Measurements from ENCODE around the gene LILRB4.
"Not testable (repeated sequence)": the region's sequence is repeated elsewhere in the genome, so short reads cannot be mapped to it uniquely, and the experiment has no call there.

LILRB4 gene

GRCh38 chr19:54636081-54636480 is 26.7 kb upstream of the LILRB4 start:
- not testable (repeated sequence) for H3K27ac Mint-ChIP-seq; H3K4me1 Mint-ChIP-seq (ENCODE audit: low read depth); H3K4me3 Mint-ChIP-seq; H3K36me3 Mint-ChIP-seq (ENCODE audit: low read depth); H3K9me3 Mint-ChIP-seq; H3K27me3 Mint-ChIP-seq

DNA sequence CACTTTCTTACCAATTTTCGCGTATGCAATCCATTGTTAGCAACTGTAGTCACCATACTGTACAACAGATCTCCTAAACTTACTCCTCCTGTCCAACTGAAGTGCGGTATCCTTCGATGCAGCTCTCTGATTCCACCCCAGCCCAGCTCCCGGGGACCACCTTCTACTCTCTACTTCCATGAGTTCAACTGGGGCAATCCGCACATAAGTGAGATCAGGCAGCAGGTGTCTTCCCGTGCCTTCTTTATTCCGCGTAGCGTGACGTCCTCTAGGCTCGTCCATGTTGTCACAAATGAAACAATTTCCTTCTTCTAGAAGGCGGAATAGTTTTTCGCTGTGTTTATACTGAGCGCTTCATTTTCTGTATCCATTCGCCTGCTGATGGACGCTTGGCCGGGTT is 24.1 kb upstream of the LILRB4 start:
- H3K9me3 Mint-ChIP-seq: no peaks in the 10 kb centered on the region

GRCh38 chr19:54642953-54643352 is 19.8 kb upstream of the LILRB4 start:
- H3K9me3 Mint-ChIP-seq; H3K36me3 Mint-ChIP-seq (ENCODE audit: low read depth); H3K4me1 Mint-ChIP-seq (ENCODE audit: low read depth); H3K27me3 Mint-ChIP-seq; H3K27ac Mint-ChIP-seq; H3K4me3 Mint-ChIP-seq: not testable (repeated sequence)

More for the DNA sequence above, 24.1 kb upstream of the LILRB4 start:
- Mint-ChIP-seq H3K36me3 (ENCODE audit: low read depth) (no peaks in the 10 kb centered on the region), H3K4me1 (ENCODE audit: low read depth) (peaks cover 3% of the 10 kb centered on the region), H3K4me3 (no peak overlapping the region), H3K27ac (no peak overlapping the region), H3K27me3 (peaks cover 8% of the 10 kb centered on the region)

GRCh38 chr19:54643583-54643982 is 19.2 kb upstream of the LILRB4 start:
- H3K9me3 Mint-ChIP-seq; H3K36me3 Mint-ChIP-seq (ENCODE audit: low read depth); H3K27me3 Mint-ChIP-seq; H3K4me3 Mint-ChIP-seq; H3K27ac Mint-ChIP-seq; H3K4me1 Mint-ChIP-seq (ENCODE audit: low read depth): not testable (repeated sequence)

DNA sequence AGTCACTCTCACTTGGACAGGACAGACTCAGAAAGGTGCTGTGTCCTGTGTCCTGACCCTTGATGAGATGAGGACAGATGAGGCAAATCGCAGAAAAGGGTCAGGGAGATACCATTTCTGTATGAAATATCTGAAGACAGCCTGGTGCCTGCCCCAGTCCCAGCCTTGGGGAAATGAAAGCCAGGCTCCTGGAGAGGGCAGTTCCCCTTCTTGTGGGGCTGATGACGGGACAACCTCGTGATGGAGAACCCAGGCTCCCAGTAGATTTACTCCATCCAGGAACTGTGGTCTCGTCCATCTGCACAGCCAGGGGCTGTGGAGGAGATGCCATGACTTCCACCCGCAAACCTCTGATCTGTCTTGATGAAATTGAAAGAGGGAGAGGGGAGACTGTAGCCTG is 18.7 kb upstream of the LILRB4 start:
- no peak overlapping the region for H3K27ac Mint-ChIP-seq
- H3K36me3 Mint-ChIP-seq (ENCODE audit: low read depth): no peaks in the 10 kb centered on the region
- no peaks in the 10 kb centered on the region for H3K9me3 Mint-ChIP-seq
- peaks cover 8% of the 10 kb centered on the region for H3K27me3 Mint-ChIP-seq
- H3K4me1 Mint-ChIP-seq (ENCODE audit: low read depth): peaks cover 3% of the 10 kb centered on the region
- no peak overlapping the region for H3K4me3 Mint-ChIP-seq

DNA sequence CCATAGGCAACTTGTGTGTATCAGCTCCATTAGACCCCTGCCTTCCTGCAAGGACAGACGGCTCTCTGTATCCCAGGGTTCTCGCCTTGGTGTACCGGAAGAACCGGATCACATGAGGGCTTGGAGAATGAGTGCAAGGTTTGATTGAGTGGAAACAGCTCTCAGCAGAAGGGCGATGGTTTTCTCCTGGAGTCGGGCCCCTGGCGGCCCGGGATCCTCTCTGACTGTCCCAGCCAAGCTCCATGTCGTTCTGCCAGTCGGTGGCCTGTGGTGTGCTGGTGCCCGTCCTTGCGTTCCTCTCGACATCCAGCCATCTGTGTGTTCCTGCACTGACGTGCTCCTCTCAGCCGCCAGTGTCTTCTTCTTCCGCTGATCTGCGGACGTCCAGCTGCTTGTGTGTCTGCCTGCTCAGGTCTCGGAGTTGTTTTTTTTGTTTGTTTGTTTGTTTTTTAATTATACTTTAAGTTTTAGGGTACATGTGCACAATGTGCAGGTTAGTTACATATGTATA is 16.4 kb upstream of the LILRB4 start:
- peaks cover 3% of the 10 kb centered on the region for H3K4me1 Mint-ChIP-seq (ENCODE audit: low read depth)
- no peak overlapping the region for H3K4me3 Mint-ChIP-seq
- H3K36me3 Mint-ChIP-seq (ENCODE audit: low read depth): no peaks in the 10 kb centered on the region
- H3K9me3 Mint-ChIP-seq: no peaks in the 10 kb centered on the region
- H3K27me3 Mint-ChIP-seq: peaks cover 4% of the 10 kb centered on the region
- H3K27ac Mint-ChIP-seq: no peak overlapping the region

DNA sequence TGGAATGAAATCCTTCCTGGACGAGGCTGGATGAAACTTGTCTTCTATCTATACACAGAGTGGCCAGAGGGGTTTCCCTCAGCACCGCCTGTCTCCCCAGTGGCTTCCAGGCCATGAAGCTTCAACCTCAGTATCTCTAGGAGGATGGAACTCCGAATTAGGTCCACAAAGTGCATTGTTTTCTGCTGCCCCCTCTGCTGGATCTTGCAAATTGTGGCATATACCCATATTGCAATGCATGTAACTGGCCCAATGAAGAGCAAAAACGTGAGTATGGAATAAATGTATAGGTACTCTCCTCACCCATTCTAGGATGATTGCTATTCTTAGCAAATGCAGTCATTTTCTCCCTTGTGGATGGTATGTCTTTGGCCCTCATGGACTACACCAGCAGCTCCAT is 14.7 kb upstream of the LILRB4 start:
- Mint-ChIP-seq H3K27ac (no peak overlapping the region), H3K4me3 (no peak overlapping the region), H3K27me3 (no peaks in the 10 kb centered on the region), H3K9me3 (no peaks in the 10 kb centered on the region), H3K36me3 (ENCODE audit: low read depth) (no peaks in the 10 kb centered on the region), H3K4me1 (ENCODE audit: low read depth) (peaks cover under 1% of the 10 kb centered on the region)

- H3K4me3 Mint-ChIP-seq: no peak overlapping the region
- H3K36me3 Mint-ChIP-seq (ENCODE audit: low read depth): no peaks in the 10 kb centered on the region
- H3K27ac Mint-ChIP-seq: no peak overlapping the region
- H3K9me3 Mint-ChIP-seq: no peaks in the 10 kb centered on the region
- peaks cover 4% of the 10 kb centered on the region for H3K27me3 Mint-ChIP-seq
- no peaks in the 10 kb centered on the region for H3K4me1 Mint-ChIP-seq (ENCODE audit: low read depth)
Observed at GRCh38 chr19:54650108-54650655, 12.6 kb upstream of the LILRB4 start.

GRCh38 chr19:54653181-54653809 is 9.5 kb upstream of the LILRB4 start:
- H3K9me3 Mint-ChIP-seq: no peaks in the 10 kb centered on the region
- H3K4me1 Mint-ChIP-seq (ENCODE audit: low read depth): no peaks in the 10 kb centered on the region
- H3K27ac Mint-ChIP-seq: no peak overlapping the region
- H3K27me3 Mint-ChIP-seq: peaks cover 7% of the 10 kb centered on the region
- no peaks in the 10 kb centered on the region for H3K36me3 Mint-ChIP-seq (ENCODE audit: low read depth)
- no peak overlapping the region for H3K4me3 Mint-ChIP-seq

DNA sequence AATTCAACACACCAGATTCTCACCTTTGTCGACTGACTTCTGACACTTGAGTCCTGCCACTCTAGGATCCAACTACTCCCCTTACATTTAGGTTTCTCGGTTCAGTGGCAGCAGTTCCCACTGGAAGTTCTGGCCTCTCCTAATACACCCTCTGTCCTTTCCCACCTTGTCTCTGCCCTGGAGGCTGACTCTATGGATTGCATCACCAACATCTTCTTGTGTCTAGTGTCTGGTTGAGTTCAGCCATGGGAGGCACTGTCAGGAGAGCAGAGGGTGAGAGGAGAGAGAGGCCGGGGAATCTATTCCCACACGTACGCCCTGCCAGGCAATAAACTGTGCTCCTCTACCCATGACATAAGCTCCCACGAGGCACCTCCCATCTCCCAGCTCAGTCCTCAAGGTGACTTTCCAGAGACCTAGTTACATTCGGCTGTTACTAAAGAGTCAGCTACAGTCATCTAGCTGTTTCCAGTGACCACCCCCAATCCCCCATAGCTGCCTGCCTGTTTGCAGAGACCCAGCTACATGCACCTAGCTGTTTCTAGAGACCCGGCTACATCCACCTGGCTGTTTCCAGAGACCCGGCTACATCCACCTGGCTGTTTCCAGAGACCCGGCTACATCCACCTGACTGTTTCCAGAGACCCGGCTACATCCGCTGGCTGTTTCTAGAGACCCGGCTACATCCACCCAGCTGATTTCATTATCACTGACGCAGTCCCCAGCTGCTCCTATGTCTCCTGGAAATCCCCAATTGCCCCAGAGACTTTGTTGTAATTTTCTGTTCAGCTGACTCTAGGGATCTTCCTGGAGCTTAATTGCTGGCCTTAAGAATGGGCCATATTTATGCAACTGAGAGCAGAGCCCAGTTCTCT is 8.1 kb upstream of the LILRB4 start:
- H3K9me3 Mint-ChIP-seq: no peaks in the 10 kb centered on the region
- no peak overlapping the region for H3K4me3 Mint-ChIP-seq
- no peak overlapping the region for H3K27ac Mint-ChIP-seq
- no peaks in the 10 kb centered on the region for H3K36me3 Mint-ChIP-seq (ENCODE audit: low read depth)
- H3K27me3 Mint-ChIP-seq: peaks cover 13% of the 10 kb centered on the region
- no peaks in the 10 kb centered on the region for H3K4me1 Mint-ChIP-seq (ENCODE audit: low read depth)

DNA sequence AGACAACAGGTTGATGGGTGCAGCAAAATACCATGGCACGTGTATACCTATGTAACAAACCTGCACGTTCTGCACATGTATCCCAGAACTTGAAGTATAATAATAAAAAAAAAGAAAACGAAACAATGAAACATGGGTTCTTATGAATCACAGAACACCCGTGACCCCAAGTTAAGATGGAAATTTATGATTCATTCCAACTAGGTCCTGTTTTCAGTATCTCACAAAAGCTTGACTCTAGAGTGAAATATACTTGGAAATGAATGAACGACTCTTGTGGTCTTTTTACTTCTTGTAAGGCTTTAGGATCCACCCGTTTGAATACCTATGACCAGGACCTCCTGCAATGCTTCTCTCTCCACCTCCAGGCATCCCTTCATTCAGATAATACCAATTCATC is 3.5 kb upstream of the LILRB4 start:
- Mint-ChIP-seq H3K9me3 (no peaks in the 10 kb centered on the region), H3K4me3 (no peak overlapping the region), H3K27ac (no peak overlapping the region), H3K27me3 (peaks cover 16% of the 10 kb centered on the region), H3K36me3 (ENCODE audit: low read depth) (no peaks in the 10 kb centered on the region), H3K4me1 (ENCODE audit: low read depth) (peaks cover 15% of the 10 kb centered on the region)

GRCh38 chr19:54660306-54660705 is 2.5 kb upstream of the LILRB4 start:
- H3K4me3 Mint-ChIP-seq: no peak overlapping the region
- no peaks in the 10 kb centered on the region for H3K9me3 Mint-ChIP-seq
- H3K27ac Mint-ChIP-seq: no peak overlapping the region
- no peaks in the 10 kb centered on the region for H3K36me3 Mint-ChIP-seq (ENCODE audit: low read depth)
- peaks cover 13% of the 10 kb centered on the region for H3K27me3 Mint-ChIP-seq
- H3K4me1 Mint-ChIP-seq (ENCODE audit: low read depth): peaks cover 15% of the 10 kb centered on the region

- H3K27me3 Mint-ChIP-seq: peaks cover 13% of the 10 kb centered on the region
- H3K27ac Mint-ChIP-seq: no peak overlapping the region
- H3K36me3 Mint-ChIP-seq (ENCODE audit: low read depth): no peaks in the 10 kb centered on the region
- H3K9me3 Mint-ChIP-seq: no peaks in the 10 kb centered on the region
- H3K4me3 Mint-ChIP-seq: peak overlapping the region; percentile 4
- peaks cover 15% of the 10 kb centered on the region for H3K4me1 Mint-ChIP-seq (ENCODE audit: low read depth)
Observed at GRCh38 chr19:54660964-54661363, 1.8 kb upstream of the LILRB4 start.

DNA sequence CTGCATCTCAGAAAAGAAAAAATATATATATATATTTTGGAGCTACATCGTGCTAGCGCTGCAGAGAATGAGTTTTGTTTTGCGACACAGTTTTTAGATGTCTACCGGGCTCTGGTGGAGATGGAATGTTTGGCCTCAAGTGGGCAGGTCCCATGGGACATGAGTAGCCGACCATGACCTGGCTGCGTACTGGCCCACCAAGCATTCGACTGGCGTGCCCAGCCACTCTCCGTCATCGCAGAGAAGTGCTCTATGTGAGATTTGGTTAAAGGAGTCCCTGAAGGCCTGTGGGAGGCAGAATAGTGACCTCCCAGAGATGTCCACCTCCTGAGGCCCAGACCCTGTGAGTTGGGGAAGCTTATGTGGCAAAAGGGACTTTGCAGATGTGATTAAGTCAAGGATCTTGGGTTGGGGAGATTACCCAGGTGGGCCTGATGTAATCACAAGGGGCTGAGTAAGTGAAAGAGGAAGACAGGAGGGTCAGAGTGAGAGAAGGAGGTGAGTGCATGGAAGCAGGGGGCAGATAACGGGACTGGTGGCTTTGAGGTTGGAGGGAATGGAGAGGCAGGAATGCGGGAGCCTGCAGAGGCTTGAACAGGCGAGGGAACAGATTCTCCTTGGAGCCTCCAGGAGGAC is 821 bp upstream of the LILRB4 start:
- peaks cover 15% of the 10 kb centered on the region for H3K4me1 Mint-ChIP-seq (ENCODE audit: low read depth)
- H3K36me3 Mint-ChIP-seq (ENCODE audit: low read depth): no peaks in the 10 kb centered on the region
- H3K27ac Mint-ChIP-seq: no peak overlapping the region
- H3K4me3 Mint-ChIP-seq: no peak overlapping the region
- H3K9me3 Mint-ChIP-seq: no peaks in the 10 kb centered on the region
- peaks cover 13% of the 10 kb centered on the region for H3K27me3 Mint-ChIP-seq

DNA sequence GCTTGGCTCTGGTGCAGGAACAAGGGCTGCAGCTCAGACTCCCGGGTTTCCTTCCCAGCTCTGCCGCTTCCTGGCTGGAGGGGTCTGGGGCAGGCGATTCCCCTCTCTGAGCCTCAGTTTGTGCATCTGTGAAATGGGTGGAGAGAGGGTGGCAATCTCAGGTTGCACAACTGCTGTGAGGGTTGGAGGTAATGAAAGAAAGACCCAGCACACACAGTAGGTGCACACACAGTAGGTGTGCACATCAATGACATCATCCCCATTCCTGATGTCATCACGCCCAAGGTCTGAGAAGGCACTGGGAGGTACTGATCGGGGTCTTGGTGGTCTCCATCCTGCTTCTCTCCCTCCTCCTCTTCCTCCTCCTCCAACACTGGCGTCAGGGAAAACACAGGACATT is 2.7 kb downstream of the LILRB4 start:
- H3K36me3 Mint-ChIP-seq (ENCODE audit: low read depth): no peaks in the 10 kb centered on the region
- peaks cover 13% of the 10 kb centered on the region for H3K4me1 Mint-ChIP-seq (ENCODE audit: low read depth)
- peaks cover 6% of the 10 kb centered on the region for H3K9me3 Mint-ChIP-seq
- H3K27me3 Mint-ChIP-seq: peaks cover 10% of the 10 kb centered on the region
- no peak overlapping the region for H3K4me3 Mint-ChIP-seq
- no peak overlapping the region for H3K27ac Mint-ChIP-seq

All from stimulated activated naive CD8-positive, alpha-beta T cell treated with anti-CD3 and anti-CD28 coated beads, Interleukin-15, Interleukin-2, amounts not matched to agents 100 ng/mL and 50 ng/mL, for 24 hours (primary cell).